ENCODE data around the gene BCL7C. TPM values are rescaled to one million over a fixed set of nuclear protein-coding genes. Genes with fewer than 3 reads are reported as not detected.

The BCL7C gene
- total RNA-seq, 1 experiment from 2014 or later = 33.9 TPM

- H3K27ac Mint-ChIP-seq (ENCODE audit: low read depth, unreplicated experiment) = peak overlapping the region; percentile 72
- no peak for TF ChIP-seq CTCF (IDR thresholded peaks at IDR 0.05; ENCODE audit: unreplicated experiment)
- no peaks in the 10 kb centered on the region for H3K27me3 Mint-ChIP-seq (ENCODE audit: insufficient read depth, unreplicated experiment)
- TSS peak; percentile 51 for BruUV-seq (replicated peaks)
- ChIA-PET CTCF (interaction anchor here (0.6 to 4.1 kb wide), 9 partner anchors 12 to 70 kb away, joined by 3 to 23 read pairs (median 5); partner anchors contain the start of genes BCL7C and CTF1), POLR2A (interaction anchor here (0.7 to 3.9 kb wide), 22 partner anchors 11 to 462 kb away, joined by 3 to 43 read pairs (median 6); partner anchors contain the start of genes BCL7C, CTF1, PHKG2 and ZNF629)
- intact Hi-C loops (cut with micrococcal nuclease) = no loop called here
- peaks cover 12% of the 10 kb centered on the region for H3K4me1 Mint-ChIP-seq (ENCODE audit: insufficient read depth, unreplicated experiment)
- H3K4me3 Mint-ChIP-seq (ENCODE audit: unreplicated experiment) = peak overlapping the region; percentile 91
- no peaks in the 10 kb centered on the region for H3K9me3 Mint-ChIP-seq (ENCODE audit: unreplicated experiment)
- peak; percentile 85 for DNase-seq (ENCODE audit: unreplicated experiment)
- H3K36me3 Mint-ChIP-seq (ENCODE audit: insufficient read depth, unreplicated experiment) = peaks cover 26% of the 10 kb centered on the region
These were observed 18.8 kb downstream of the BCL7C start for GRCh38 chr16:30874821-30875717.

GRCh38 chr16:30874244-30874820 is 19.5 kb downstream of the BCL7C start:
- intact Hi-C loops (cut with micrococcal nuclease) = no loop called here
- peak overlapping the region; percentile 91 for H3K4me3 Mint-ChIP-seq (ENCODE audit: unreplicated experiment)
- DNase-seq (ENCODE audit: unreplicated experiment) = no peak
- H3K9me3 Mint-ChIP-seq (ENCODE audit: unreplicated experiment) = no peaks in the 10 kb centered on the region
- no TSS peak for BruUV-seq (replicated peaks)
- peaks cover 12% of the 10 kb centered on the region for H3K4me1 Mint-ChIP-seq (ENCODE audit: insufficient read depth, unreplicated experiment)
- ChIA-PET POLR2A (interaction anchor here (0.7 to 3.9 kb wide), 18 partner anchors 12 to 87 kb away, joined by 3 to 43 read pairs (median 7); partner anchors contain the start of genes BCL7C, CTF1 and ZNF629), CTCF (interaction anchor here (0.6 to 4.1 kb wide), 7 partner anchors 13 to 67 kb away, joined by 4 to 23 read pairs (median 5); partner anchors contain the start of gene BCL7C)
- H3K27ac Mint-ChIP-seq (ENCODE audit: low read depth, unreplicated experiment) = peak overlapping the region; percentile 72
- H3K27me3 Mint-ChIP-seq (ENCODE audit: insufficient read depth, unreplicated experiment) = no peaks in the 10 kb centered on the region
- no peak for TF ChIP-seq CTCF (IDR thresholded peaks at IDR 0.05; ENCODE audit: unreplicated experiment)
- H3K36me3 Mint-ChIP-seq (ENCODE audit: insufficient read depth, unreplicated experiment) = peaks cover 18% of the 10 kb centered on the region

- no peak for DNase-seq (ENCODE audit: unreplicated experiment)
- no peak overlapping the region for H3K27ac Mint-ChIP-seq (ENCODE audit: low read depth, unreplicated experiment)
- intact Hi-C loops (cut with micrococcal nuclease) = no loop called here
- H3K4me1 Mint-ChIP-seq (ENCODE audit: insufficient read depth, unreplicated experiment) = no peaks in the 10 kb centered on the region
- H3K36me3 Mint-ChIP-seq (ENCODE audit: insufficient read depth, unreplicated experiment) = no peaks in the 10 kb centered on the region
- H3K4me3 Mint-ChIP-seq (ENCODE audit: unreplicated experiment) = no peak overlapping the region
- POLR2A ChIA-PET = no interaction called here
- no peak for TF ChIP-seq CTCF (IDR thresholded peaks at IDR 0.05; ENCODE audit: unreplicated experiment)
- H3K27me3 Mint-ChIP-seq (ENCODE audit: insufficient read depth, unreplicated experiment) = no peaks in the 10 kb centered on the region
- H3K9me3 Mint-ChIP-seq (ENCODE audit: unreplicated experiment) = no peaks in the 10 kb centered on the region
- CTCF ChIA-PET = interaction anchor here (0.6 to 1.9 kb wide), 2 partner anchors 26 to 449 kb away, joined by 4 to 11 read pairs; no protein-coding TSS in a partner anchor
- BruUV-seq (replicated peaks) = no TSS peak
These were observed 23.0 kb downstream of the BCL7C start for GRCh38 chr16:30870904-30871303.

- BruUV-seq (replicated peaks) = no TSS peak
- intact Hi-C loops (cut with micrococcal nuclease) = no loop called here
- TF ChIP-seq CTCF (IDR thresholded peaks at IDR 0.05; ENCODE audit: unreplicated experiment) = no peak
- no peaks in the 10 kb centered on the region for H3K27me3 Mint-ChIP-seq (ENCODE audit: insufficient read depth, unreplicated experiment)
- DNase-seq (ENCODE audit: unreplicated experiment) = no peak
- no peak overlapping the region for H3K27ac Mint-ChIP-seq (ENCODE audit: low read depth, unreplicated experiment)
- H3K4me3 Mint-ChIP-seq (ENCODE audit: unreplicated experiment) = no peak overlapping the region
- no peaks in the 10 kb centered on the region for H3K36me3 Mint-ChIP-seq (ENCODE audit: insufficient read depth, unreplicated experiment)
- H3K9me3 Mint-ChIP-seq (ENCODE audit: unreplicated experiment) = no peaks in the 10 kb centered on the region
- POLR2A ChIA-PET = interaction anchor here (2.2 kb wide), 1 partner anchor 23 kb away, joined by 9 read pairs; no protein-coding TSS in a partner anchor
- no peaks in the 10 kb centered on the region for H3K4me1 Mint-ChIP-seq (ENCODE audit: insufficient read depth, unreplicated experiment)
- CTCF ChIA-PET = interaction anchor here (0.7 to 1.0 kb wide), 2 partner anchors 23 to 159 kb away, joined by 3 to 5 read pairs; no protein-coding TSS in a partner anchor
These were observed 26.1 kb downstream of the BCL7C start for GRCh38 chr16:30867747-30868146.

Measured in MCF 10A (cell line).